Measurements from ENCODE around the gene PATJ. TPM values are rescaled to one million over a fixed set of nuclear protein-coding genes. Genes with fewer than 3 reads are reported as not detected.
"Not testable (repeated sequence)": the region's sequence is repeated elsewhere in the genome, so short reads cannot be mapped to it uniquely, and the experiment has no call there.

PATJ gene
- total RNA-seq, 1 donor from 2014 or later: 10.7 TPM

- peaks cover 6% of the 10 kb centered on the region for H3K36me3 Mint-ChIP-seq (ENCODE audit: low read depth)
- H3K4me3 Mint-ChIP-seq (ENCODE audit: unreplicated experiment): no peak overlapping the region
- H3K9me3 Mint-ChIP-seq (ENCODE audit: low read depth): no peaks in the 10 kb centered on the region
These were observed 127.4 kb downstream of the PATJ start for GRCh38 chr1:61869691-61870109.

GRCh38 chr1:61872206-61872605, 129.9 kb downstream of the PATJ start:
- peaks cover 1% of the 10 kb centered on the region for H3K36me3 Mint-ChIP-seq (ENCODE audit: low read depth)
- no peak overlapping the region for H3K4me3 Mint-ChIP-seq (ENCODE audit: unreplicated experiment)
- no peaks in the 10 kb centered on the region for H3K27me3 Mint-ChIP-seq (ENCODE audit: low read depth)
- no peak overlapping the region for H3K27ac Mint-ChIP-seq (ENCODE audit: unreplicated experiment)
- no peak for DNase-seq (ENCODE audit: low spot score)
- H3K4me1 Mint-ChIP-seq (ENCODE audit: low read depth): no peaks in the 10 kb centered on the region
- no peaks in the 10 kb centered on the region for H3K9me3 Mint-ChIP-seq (ENCODE audit: low read depth)
- TF ChIP-seq CTCF (IDR thresholded peaks at IDR 0.05): no peak

More at GRCh38 chr1:61869691-61870109, 127.4 kb downstream of the PATJ start:
- Mint-ChIP-seq H3K4me1 (ENCODE audit: low read depth) (no peaks in the 10 kb centered on the region), H3K27ac (ENCODE audit: unreplicated experiment) (no peak overlapping the region), H3K27me3 (ENCODE audit: low read depth) (no peaks in the 10 kb centered on the region)
- peak; percentile 79 for DNase-seq (ENCODE audit: low spot score)
- no peak for TF ChIP-seq CTCF (IDR thresholded peaks at IDR 0.05)

GRCh38 chr1:61873581-61873980, 131.3 kb downstream of the PATJ start:
- Mint-ChIP-seq H3K4me1 (ENCODE audit: low read depth) (no peaks in the 10 kb centered on the region), H3K27ac (ENCODE audit: unreplicated experiment) (no peak overlapping the region), H3K36me3 (ENCODE audit: low read depth) (peaks cover 1% of the 10 kb centered on the region), H3K9me3 (ENCODE audit: low read depth) (no peaks in the 10 kb centered on the region), H3K4me3 (ENCODE audit: unreplicated experiment) (no peak overlapping the region), H3K27me3 (ENCODE audit: low read depth) (no peaks in the 10 kb centered on the region)
- DNase-seq (ENCODE audit: low spot score): no peak
- no peak for TF ChIP-seq CTCF (IDR thresholded peaks at IDR 0.05)

- H3K4me1 Mint-ChIP-seq (ENCODE audit: low read depth): no peaks in the 10 kb centered on the region
- peaks cover 1% of the 10 kb centered on the region for H3K36me3 Mint-ChIP-seq (ENCODE audit: low read depth)
- no peak overlapping the region for H3K4me3 Mint-ChIP-seq (ENCODE audit: unreplicated experiment)
These were observed 131.7 kb downstream of the PATJ start for GRCh38 chr1:61873994-61874393.

GRCh38 chr1:61875198-61875597, 132.9 kb downstream of the PATJ start:
- Mint-ChIP-seq H3K27ac (ENCODE audit: unreplicated experiment) (no peak overlapping the region), H3K36me3 (ENCODE audit: low read depth) (peaks cover 1% of the 10 kb centered on the region), H3K4me3 (ENCODE audit: unreplicated experiment) (no peak overlapping the region), H3K4me1 (ENCODE audit: low read depth) (no peaks in the 10 kb centered on the region), H3K27me3 (ENCODE audit: low read depth) (no peaks in the 10 kb centered on the region), H3K9me3 (ENCODE audit: low read depth) (no peaks in the 10 kb centered on the region)
- TF ChIP-seq CTCF (IDR thresholded peaks at IDR 0.05): no peak
- DNase-seq (ENCODE audit: low spot score): no peak

More at GRCh38 chr1:61873994-61874393, 131.7 kb downstream of the PATJ start:
- Mint-ChIP-seq H3K27me3 (ENCODE audit: low read depth) (no peaks in the 10 kb centered on the region), H3K27ac (ENCODE audit: unreplicated experiment) (no peak overlapping the region), H3K9me3 (ENCODE audit: low read depth) (no peaks in the 10 kb centered on the region)
- no peak for TF ChIP-seq CTCF (IDR thresholded peaks at IDR 0.05)
- DNase-seq (ENCODE audit: low spot score): no peak

GRCh38 chr1:61879887-61880474, 137.7 kb downstream of the PATJ start:
- H3K9me3 Mint-ChIP-seq (ENCODE audit: low read depth); DNase-seq (ENCODE audit: low spot score); H3K36me3 Mint-ChIP-seq (ENCODE audit: low read depth); H3K27ac Mint-ChIP-seq (ENCODE audit: unreplicated experiment); H3K27me3 Mint-ChIP-seq (ENCODE audit: low read depth); H3K4me1 Mint-ChIP-seq (ENCODE audit: low read depth); H3K4me3 Mint-ChIP-seq (ENCODE audit: unreplicated experiment): not testable (repeated sequence)
